H1 (cell line): ENCODE data around the gene FOXO4. TPM values are rescaled to one million over a fixed set of nuclear protein-coding genes. Genes with fewer than 3 reads are reported as not detected.

ENCODE experiments used
- CTCF ChIA-PET: fragments of 300-600 bp; sonication (Branson Sonifier 250); formaldehyde crosslinking; loops from one replicate; lab custom pipeline; 2021; ENCODE audit not compliant: partially characterized antibody; lab: Charles Lee
- POLR2A ChIA-PET: fragments of 300-600 bp; sonication (Branson Sonifier 250); formaldehyde crosslinking; loops from one replicate; lab custom pipeline; 2021; ENCODE audit warnings: inconsistent platforms; ENCODE audit not compliant: partially characterized antibody; lab: Charles Lee
- DNase-seq, 2 experiments: peaks; one replicate each; pipeline versions ENCODE4 v3.0.0 to v3.0.0-alpha.2; 2010 to 2022; ENCODE audit warnings: low spot score in 2 of 2, low read depth in 1 of 2, mixed read lengths in 1 of 2
- FAIRE-seq: peaks from 2 replicates; lab custom pipeline; 2011; peaks lifted over from hg19 to GRCh38; lab: Jason Lieb, UNC
- H2AFZ ChIP-seq: 2 replicates; pipeline ENCODE4 v1.8.1; 2012; ENCODE audit warnings: low read length, inconsistent platforms
- H2AK5ac ChIP-seq: 2 replicates; pipeline ENCODE4 v1.6.1; 2013; ENCODE audit warnings: low read depth, low read length
- H2BK120ac ChIP-seq: replicated peaks from 2 replicates; pipeline ENCODE3; 2013; ENCODE audit warnings: low read depth, low read length, inconsistent platforms
- H2BK12ac ChIP-seq: 2 replicates; pipeline ENCODE4 v1.6.1; 2013; ENCODE audit warnings: low read depth, low read length
- H2BK15ac ChIP-seq: 2 replicates; pipeline ENCODE4 v1.6.1; 2013; ENCODE audit warnings: low read length
- H2BK20ac ChIP-seq: 2 replicates; pipeline ENCODE4 v1.6.1; 2013; ENCODE audit warnings: low read length
- H2BK5ac ChIP-seq: 2 replicates; pipeline ENCODE4 v1.6.1; 2013; ENCODE audit warnings: low read depth, low read length
- H3K14ac ChIP-seq: 2 replicates; pipeline ENCODE4 v1.6.1; 2013; ENCODE audit warnings: inconsistent platforms; ENCODE audit not compliant: insufficient read length
- H3K18ac ChIP-seq: 2 replicates; pipeline ENCODE4 v1.6.1; 2013; ENCODE audit warnings: low read length; ENCODE audit errors: extremely low read depth
- H3K23ac ChIP-seq: 2 replicates; pipeline ENCODE4 v1.6.1; 2013; ENCODE audit warnings: inconsistent platforms; ENCODE audit not compliant: insufficient read length
- H3K23me2 ChIP-seq: 2 replicates; pipeline ENCODE4 v1.6.1; 2013; ENCODE audit warnings: low read depth, low read length
- H3K27ac ChIP-seq: 2 replicates; pipeline ENCODE4 v1.6.1; 2011; ENCODE audit warnings: low read depth, low read length, inconsistent platforms
- H3K27me3 ChIP-seq, 4 experiments: replicated peaks in 1 of 4; 1 replicate in 1 of 4; 2 replicates in 3 of 4; pipeline versions ENCODE4 v1.6.1 to v1.8.1; 2011 to 2013; ENCODE audit warnings: low read length in 3 of 4, mild to moderate bottlenecking in 3 of 4, inconsistent platforms in 2 of 4, mixed read lengths in 2 of 4, moderate library complexity in 1 of 4; ENCODE audit not compliant: control insufficient read depth in 3 of 4, insufficient read depth in 3 of 4; ENCODE audit errors: extremely low read depth in 1 of 4
- H3K36me3 ChIP-seq, 4 experiments: 2 replicates each; pipeline versions ENCODE4 v1.6.1 to v1.8.1; 2011 to 2013; ENCODE audit warnings: mild to moderate bottlenecking in 4 of 4, low read length in 3 of 4, moderate library complexity in 2 of 4, control low read depth in 1 of 4, inconsistent platforms in 1 of 4; ENCODE audit not compliant: insufficient read depth in 4 of 4, control insufficient read depth in 2 of 4
- H3K4ac ChIP-seq: replicated peaks from 2 replicates; pipeline ENCODE3; 2013; ENCODE audit warnings: low read length, low read depth, mixed read lengths, inconsistent platforms; ENCODE audit not compliant: insufficient read length
- H3K4me1 ChIP-seq, 4 experiments: replicated peaks in 1 of 4; 1 replicate in 1 of 4; 2 replicates in 3 of 4; pipeline versions ENCODE4 v1.6.1 to v1.8.1; 2011 to 2013; ENCODE audit warnings: low read length in 3 of 4, inconsistent platforms in 2 of 4, mixed read lengths in 1 of 4; ENCODE audit not compliant: insufficient read depth in 4 of 4, control insufficient read depth in 3 of 4
- H3K4me2 ChIP-seq, 2 experiments: 2 replicates each; pipeline versions ENCODE4 v1.6.1 to v1.8.1; 2011 to 2013; ENCODE audit warnings: low read depth in 2 of 2, low read length in 2 of 2, control low read depth in 1 of 2, inconsistent platforms in 1 of 2, mild to moderate bottlenecking in 1 of 2; ENCODE audit not compliant: insufficient read depth in 1 of 2
- H3K4me3 ChIP-seq, 4 experiments: fragments of 200-600, 300-600 bp in 1 of 4; sonication (generic), shearing (Covaris generic), sonication (Bioruptor Twin) in 1 of 4; 2 replicates each; pipeline versions ENCODE4 v1.5.1 to v1.8.1; 2011 to 2016; ENCODE audit warnings: low read length in 4 of 4, low read depth in 3 of 4, control low read depth in 2 of 4, inconsistent platforms in 2 of 4, mild to moderate bottlenecking in 2 of 4, mixed read lengths in 1 of 4, moderate library complexity in 1 of 4; ENCODE audit not compliant: insufficient read depth in 2 of 4; ENCODE audit errors: extremely low read depth in 1 of 4
- H3K56ac ChIP-seq: replicated peaks from 2 replicates; pipeline ENCODE3; 2013; ENCODE audit warnings: low read depth, mild to moderate bottlenecking, mixed read lengths, low read length, inconsistent platforms; ENCODE audit not compliant: insufficient read length
- H3K79me1 ChIP-seq: 2 replicates; pipeline ENCODE4 v1.6.1; 2013; ENCODE audit warnings: low read depth, low read length, control low read depth
- H3K79me2 ChIP-seq, 2 experiments: 2 replicates each; pipeline versions ENCODE4 v1.6.1 to v1.8.1; 2012 to 2013; ENCODE audit warnings: low read length in 2 of 2, mild to moderate bottlenecking in 2 of 2, inconsistent platforms in 1 of 2; ENCODE audit not compliant: insufficient read depth in 2 of 2, control insufficient read depth in 1 of 2
- H3K9ac ChIP-seq, 4 experiments: replicated peaks in 1 of 4; 1 replicate in 1 of 4; 2 replicates in 3 of 4; pipeline versions ENCODE4 v1.6.1 to v1.8.1; 2011 to 2013; ENCODE audit warnings: low read depth in 3 of 4, low read length in 3 of 4, control low read depth in 2 of 4, mild to moderate bottlenecking in 2 of 4, moderate library complexity in 2 of 4, inconsistent platforms in 1 of 4; ENCODE audit errors: extremely low read depth in 1 of 4
- H3K9me3 ChIP-seq, 2 experiments: 2 replicates each; pipeline versions ENCODE4 v1.6.1 to v1.8.1; 2012 to 2013; ENCODE audit warnings: mild to moderate bottlenecking in 2 of 2, moderate library complexity in 2 of 2, control low read depth in 1 of 2, inconsistent platforms in 1 of 2, low read depth in 1 of 2, low read length in 1 of 2, mixed read lengths in 1 of 2; ENCODE audit not compliant: insufficient read depth in 2 of 2
- H4K20me1 ChIP-seq, 2 experiments: replicated peaks in 1 of 2; 2 replicates each; pipeline versions ENCODE3 to v1.8.1; 2011 to 2013; ENCODE audit warnings: inconsistent platforms in 2 of 2, low read length in 2 of 2, mild to moderate bottlenecking in 1 of 2; ENCODE audit not compliant: insufficient read depth in 2 of 2, control insufficient read depth in 1 of 2
- H4K5ac ChIP-seq: 2 replicates; pipeline ENCODE4 v1.6.1; 2013; ENCODE audit warnings: low read length, low read depth, mixed read lengths, inconsistent platforms; ENCODE audit not compliant: insufficient read length
- H4K8ac ChIP-seq: 2 replicates; pipeline ENCODE4 v1.8.0; 2013; ENCODE audit warnings: mild to moderate bottlenecking, moderate library complexity, low read length, inconsistent platforms; ENCODE audit not compliant: insufficient read depth; ENCODE audit errors: extremely low read depth
- H4K91ac ChIP-seq: replicated peaks from 2 replicates; pipeline ENCODE3; 2013; ENCODE audit warnings: low read length, mixed read lengths, inconsistent platforms; ENCODE audit not compliant: insufficient read length
- WGBS, 2 experiments: shearing (Covaris generic) in 1 of 2; methylation state at CpG; one replicate each; pipeline versions ENCODE4 v1.1.6 to v1.1.7; 2013 to 2015; ENCODE audit warnings: low lambda C conversion rate in 2 of 2, mixed read lengths in 2 of 2, inconsistent platforms in 1 of 2, low coverage in 1 of 2, missing lambda C conversion rate in 1 of 2; ENCODE audit not compliant: insufficient replicate concordance in 2 of 2, insufficient coverage in 1 of 2, insufficient read length in 1 of 2; ENCODE audit errors: extremely low coverage in 1 of 2, missing lambda C conversion rate in 1 of 2; 5-methylcytosine and 5-hydroxymethylcytosine counted together
- polyA plus RNA-seq, 7 experiments: library from polyadenylated mRNA; depleted of rRNA in 3 of 7; stranded (reverse) in 5 of 7; unstranded in 2 of 7; fragments of >200 nt in 5 of 7; fragments of 200-250 nt in 2 of 7; gene quantifications; 1 replicate in 5 of 7; 2 replicates in 1 of 7; 4 replicates in 1 of 7; pipeline versions ENCODE4 v1.2.1 to v1.2.3, GENCODE V29; 2011 to 2013; ENCODE audit warnings: missing spikeins in 2 of 7, mixed read lengths in 2 of 7
- total RNA-seq: library from RNA; stranded (reverse); fragmentation: NEBNext Ultra II Directional; extraction: Animal tissue kit (Norgen Biotek cat#: 25700); gene quantifications from 2 replicates; pipeline ENCODE4 v1.2.1, GENCODE V29; 2021
- TF ChIP-seq, protein P1 (sequence below): IDR thresholded peaks from 2 replicates; pipeline ENCODE4 v1.6.1; 2012; ENCODE audit warnings: inconsistent platforms

FOXO4 gene
- total and polyA plus RNA-seq, 2 of the 8 experiments (the other 6 are each of a cell fraction or from before 2014, with no cell fraction given), result 12.3 to 57.4 TPM

DNA sequence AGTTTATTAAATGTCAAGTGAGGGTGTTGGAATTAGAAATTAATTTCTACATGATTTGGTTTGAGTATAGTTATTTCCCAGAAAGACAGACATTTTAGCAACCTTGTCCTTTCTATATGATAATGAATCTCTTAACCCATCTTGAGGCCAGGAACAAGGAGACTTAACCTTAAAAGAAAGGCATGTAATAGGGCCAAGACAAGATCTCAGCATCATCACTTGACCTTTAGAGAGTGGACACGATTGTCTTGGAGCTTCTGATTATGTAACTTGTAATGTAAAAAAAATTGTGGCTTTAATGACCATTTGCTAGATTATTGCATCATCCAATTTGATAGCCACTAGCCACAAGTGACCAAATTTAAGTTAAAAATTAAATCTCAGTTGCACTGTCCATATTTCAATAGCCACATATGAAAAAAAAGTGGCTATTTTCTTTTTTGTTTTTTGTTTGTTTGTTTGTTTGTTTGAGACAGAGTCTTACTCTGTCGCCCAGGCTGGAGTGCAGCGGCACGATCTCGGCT lies 13.5 kb upstream of the FOXO4 start:
- CTCF ChIA-PET, result interaction anchor here (0.8 kb wide), 1 partner anchor 81 kb away, joined by 3 read pairs; no protein-coding TSS in a partner anchor
- Histone ChIP-seq H3K23me2 (no peaks in the 10 kb centered on the region), H2AFZ (no peak overlapping the region), H3K23ac (no peak overlapping the region), H2BK15ac (no peak overlapping the region), H3K4ac (no peak overlapping the region), H3K4me2 (no peak overlapping the region), H3K27ac (no peak overlapping the region), H3K56ac (no peak overlapping the region), H2BK120ac (no peak overlapping the region), H4K8ac (no peak overlapping the region), H3K4me3 (no peak overlapping the region), H3K79me1 (no peaks in the 10 kb centered on the region), H3K4me1 (no peaks in the 10 kb centered on the region), H4K20me1 (no peaks in the 10 kb centered on the region), H3K27me3 (no peaks in the 10 kb centered on the region), H3K36me3 (no peaks in the 10 kb centered on the region), H2BK5ac (no peak overlapping the region), H3K79me2 (no peaks in the 10 kb centered on the region), H2BK20ac (no peak overlapping the region), H2BK12ac (no peak overlapping the region), H3K9me3 (no peaks in the 10 kb centered on the region), H2AK5ac (no peak overlapping the region), H3K18ac (no peak overlapping the region), H3K14ac (no peak overlapping the region), H3K9ac (no peak overlapping the region), H4K5ac (no peak overlapping the region), H4K91ac (no peak overlapping the region)
- DNase-seq, result no peak
- WGBS, 2 experiments, result 91% methylated on average over 5 of the region's 5 CpGs; no CpG with 5 or more reads in 1 of the 2 experiments
- TF ChIP-seq, protein P1, sequence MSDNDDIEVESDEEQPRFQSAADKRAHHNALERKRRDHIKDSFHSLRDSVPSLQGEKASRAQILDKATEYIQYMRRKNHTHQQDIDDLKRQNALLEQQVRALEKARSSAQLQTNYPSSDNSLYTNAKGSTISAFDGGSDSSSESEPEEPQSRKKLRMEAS, result no peak
- FAIRE-seq, result no peak
- POLR2A ChIA-PET, result no interaction called here
